ENCODE results near the gene SLBP.

DNA sequence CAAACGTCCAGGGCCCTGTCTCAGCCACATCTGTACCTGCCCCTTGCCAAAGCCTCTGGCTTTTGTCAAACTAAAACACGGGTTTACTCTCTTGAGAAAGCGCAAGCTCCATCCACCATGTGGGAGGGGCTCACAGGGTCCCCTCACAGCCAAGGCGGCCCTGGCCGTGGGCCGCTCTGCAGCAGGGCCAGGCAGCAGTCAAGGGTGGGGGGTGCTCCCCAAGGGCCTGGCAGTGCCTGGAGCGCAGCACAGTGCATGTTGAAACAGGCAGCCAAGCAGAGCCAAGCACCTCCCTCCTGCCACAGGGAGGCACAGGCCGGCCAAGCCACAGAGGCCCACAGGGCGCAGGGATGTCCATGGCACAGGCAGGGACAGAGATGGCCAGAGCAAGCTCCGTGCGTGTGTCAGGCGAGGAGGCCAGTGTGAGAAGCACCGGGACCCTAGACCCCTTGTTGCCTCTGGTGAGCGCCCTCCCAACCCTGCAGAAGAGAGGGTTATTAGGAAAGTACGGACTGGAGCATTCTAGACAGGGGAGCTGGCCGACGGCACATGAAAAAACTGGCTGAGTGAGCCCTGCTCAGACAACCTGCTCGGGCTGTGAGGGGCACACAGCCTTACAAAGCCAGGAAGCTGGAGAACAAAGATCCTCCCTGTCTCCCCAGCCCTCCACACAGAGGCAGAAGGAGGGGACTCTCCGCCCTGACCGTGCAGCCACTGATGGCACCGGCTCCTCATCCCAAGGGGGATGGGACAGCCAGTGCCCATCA lies 67.0 kb downstream of the SLBP start:
- TF ChIP-seq, protein P1, sequence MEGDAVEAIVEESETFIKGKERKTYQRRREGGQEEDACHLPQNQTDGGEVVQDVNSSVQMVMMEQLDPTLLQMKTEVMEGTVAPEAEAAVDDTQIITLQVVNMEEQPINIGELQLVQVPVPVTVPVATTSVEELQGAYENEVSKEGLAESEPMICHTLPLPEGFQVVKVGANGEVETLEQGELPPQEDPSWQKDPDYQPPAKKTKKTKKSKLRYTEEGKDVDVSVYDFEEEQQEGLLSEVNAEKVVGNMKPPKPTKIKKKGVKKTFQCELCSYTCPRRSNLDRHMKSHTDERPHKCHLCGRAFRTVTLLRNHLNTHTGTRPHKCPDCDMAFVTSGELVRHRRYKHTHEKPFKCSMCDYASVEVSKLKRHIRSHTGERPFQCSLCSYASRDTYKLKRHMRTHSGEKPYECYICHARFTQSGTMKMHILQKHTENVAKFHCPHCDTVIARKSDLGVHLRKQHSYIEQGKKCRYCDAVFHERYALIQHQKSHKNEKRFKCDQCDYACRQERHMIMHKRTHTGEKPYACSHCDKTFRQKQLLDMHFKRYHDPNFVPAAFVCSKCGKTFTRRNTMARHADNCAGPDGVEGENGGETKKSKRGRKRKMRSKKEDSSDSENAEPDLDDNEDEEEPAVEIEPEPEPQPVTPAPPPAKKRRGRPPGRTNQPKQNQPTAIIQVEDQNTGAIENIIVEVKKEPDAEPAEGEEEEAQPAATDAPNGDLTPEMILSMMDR (IDR thresholded peaks at IDR 0.05): no peak
- no peak for TF ChIP-seq POLR2A (IDR thresholded peaks at IDR 0.05)
